Mesendoderm (in vitro differentiated cells): ENCODE data around the gene PDSS2.

Experiments used
- DNase-seq: peaks from one replicate; pipeline ENCODE4 v3.0.0; 2013
- H2AK5ac ChIP-seq: 2 replicates; pipeline ENCODE4 v1.6.1; 2013; ENCODE audit warnings: low read length, inconsistent platforms
- H2BK120ac ChIP-seq: 2 replicates; pipeline ENCODE4 v1.6.1; 2013; ENCODE audit warnings: low read depth, mild to moderate bottlenecking, low read length, moderate library complexity, mixed read lengths
- H2BK15ac ChIP-seq: replicated peaks from 2 replicates; pipeline ENCODE4 v1.6.1; 2013; ENCODE audit warnings: low read depth, mild to moderate bottlenecking, moderate library complexity
- H2BK5ac ChIP-seq: 2 replicates; pipeline ENCODE4 v1.6.1; 2013; ENCODE audit warnings: low read length, inconsistent platforms
- H3K18ac ChIP-seq: 2 replicates; pipeline ENCODE4 v1.6.1; 2013; ENCODE audit warnings: mild to moderate bottlenecking, low read length, mixed read lengths
- H3K23ac ChIP-seq: one replicate; pipeline ENCODE4 v1.6.1; 2013; ENCODE audit warnings: low read length
- H3K27ac ChIP-seq: 2 replicates; pipeline ENCODE4 v1.5.1; 2013; ENCODE audit warnings: low read depth, mild to moderate bottlenecking, inconsistent platforms, low read length, moderate library complexity
- H3K27me3 ChIP-seq: 2 replicates; pipeline ENCODE4 v1.6.1; 2013; ENCODE audit warnings: low read length, control low read depth, mild to moderate bottlenecking, inconsistent platforms; ENCODE audit not compliant: insufficient read depth, poor library complexity
- H3K36me3 ChIP-seq: 2 replicates; pipeline ENCODE4 v1.6.1; 2013; ENCODE audit warnings: low read length, inconsistent platforms; ENCODE audit not compliant: control insufficient read depth, insufficient read depth
- H3K4ac ChIP-seq: one replicate; pipeline ENCODE4 v1.6.1; 2013; ENCODE audit warnings: low read depth, mild to moderate bottlenecking, low read length, moderate library complexity
- H3K4me1 ChIP-seq: 2 replicates; pipeline ENCODE4 v1.6.1; 2013; ENCODE audit warnings: low read depth, low read length, inconsistent platforms; ENCODE audit not compliant: control insufficient read depth
- H3K4me2 ChIP-seq: 2 replicates; pipeline ENCODE4 v1.6.1; 2013; ENCODE audit warnings: low read length
- H3K4me3 ChIP-seq: 2 replicates; pipeline ENCODE4 v1.5.1; 2013; ENCODE audit warnings: mild to moderate bottlenecking, low read length
- H3K56ac ChIP-seq: one replicate; pipeline ENCODE4 v1.6.1; 2013; ENCODE audit warnings: low read length
- H3K79me1 ChIP-seq: 2 replicates; pipeline ENCODE4 v1.6.1; 2013; ENCODE audit warnings: low read length, inconsistent platforms
- H3K79me2 ChIP-seq: 2 replicates; pipeline ENCODE4 v1.6.1; 2013; ENCODE audit warnings: mild to moderate bottlenecking, low read length; ENCODE audit not compliant: control insufficient read depth, insufficient read depth
- H3K9ac ChIP-seq: 2 replicates; pipeline ENCODE4 v1.6.1; 2013; ENCODE audit warnings: low read length, inconsistent platforms
- H4K5ac ChIP-seq: one replicate; pipeline ENCODE4 v1.6.1; 2013; ENCODE audit warnings: low read length
- H4K8ac ChIP-seq: one replicate; pipeline ENCODE4 v1.6.1; 2013; ENCODE audit warnings: low read depth, mild to moderate bottlenecking, control low read depth, low read length, moderate library complexity
- WGBS: extraction: QIAGEN DNeasy Blood & Tissue Kit; methylation state at CpG from one replicate; pipeline ENCODE4 v1.1.7; 2013; ENCODE audit warnings: low lambda C conversion rate, missing lambda C conversion rate; ENCODE audit not compliant: insufficient coverage; ENCODE audit errors: extremely low coverage; 5-methylcytosine and 5-hydroxymethylcytosine counted together

Gene PDSS2

GRCh38 chr6:107219851-107220250 lies 239.5 kb downstream of the PDSS2 start:
- Histone ChIP-seq H2AK5ac (no peak overlapping the region), H3K27me3 (no peaks in the 10 kb centered on the region), H3K4me3 (no peak overlapping the region), H3K23ac (no peak overlapping the region), H2BK15ac (no peak overlapping the region), H3K9ac (no peak overlapping the region), H3K4me2 (no peak overlapping the region), H3K56ac (no peak overlapping the region), H2BK120ac (no peak overlapping the region), H3K4me1 (no peaks in the 10 kb centered on the region), H3K18ac (no peak overlapping the region), H2BK5ac (no peak overlapping the region), H3K27ac (no peak overlapping the region), H4K8ac (no peak overlapping the region), H3K4ac (no peak overlapping the region), H4K5ac (no peak overlapping the region), H3K79me2 (no peaks in the 10 kb centered on the region), H3K36me3 (no peaks in the 10 kb centered on the region), H3K79me1 (no peaks in the 10 kb centered on the region)
- 100% methylated on average over 1 of the region's 4 CpGs for WGBS
- DNase-seq, result no peak

GRCh38 chr6:107218142-107218541 lies 241.2 kb downstream of the PDSS2 start:
- H3K4ac ChIP-seq, result no peak overlapping the region
- no peak overlapping the region for H2AK5ac ChIP-seq
- no CpG with 5 or more reads among the region's 2 CpGs for WGBS
- H3K4me3 ChIP-seq, result no peak overlapping the region
- no peaks in the 10 kb centered on the region for H3K79me1 ChIP-seq
- no peaks in the 10 kb centered on the region for H3K27me3 ChIP-seq
- no peak overlapping the region for H3K23ac ChIP-seq
- H2BK5ac ChIP-seq, result no peak overlapping the region
- H3K4me1 ChIP-seq, result no peaks in the 10 kb centered on the region
- H3K27ac ChIP-seq, result no peak overlapping the region
- no peaks in the 10 kb centered on the region for H3K36me3 ChIP-seq
- H3K79me2 ChIP-seq, result no peaks in the 10 kb centered on the region
- H3K18ac ChIP-seq, result no peak overlapping the region
- no peak overlapping the region for H4K5ac ChIP-seq
- no peak overlapping the region for H3K4me2 ChIP-seq
- no peak overlapping the region for H4K8ac ChIP-seq
- H3K9ac ChIP-seq, result no peak overlapping the region
- no peak overlapping the region for H2BK120ac ChIP-seq
- no peak overlapping the region for H3K56ac ChIP-seq
- DNase-seq, result no peak
- H2BK15ac ChIP-seq, result no peak overlapping the region

GRCh38 chr6:107217248-107217647 lies 242.1 kb downstream of the PDSS2 start:
- no peak overlapping the region for H3K9ac ChIP-seq
- H2BK5ac ChIP-seq, result no peak overlapping the region
- no peak overlapping the region for H3K56ac ChIP-seq
- no peak overlapping the region for H3K4ac ChIP-seq
- no peak overlapping the region for H3K23ac ChIP-seq
- H2BK15ac ChIP-seq, result no peak overlapping the region
- H2BK120ac ChIP-seq, result no peak overlapping the region
- no peak overlapping the region for H2AK5ac ChIP-seq
- no peak overlapping the region for H3K4me2 ChIP-seq
- H3K79me2 ChIP-seq, result no peaks in the 10 kb centered on the region
- H3K79me1 ChIP-seq, result no peaks in the 10 kb centered on the region
- no peak overlapping the region for H3K4me3 ChIP-seq
- no peak overlapping the region for H4K8ac ChIP-seq
- no peaks in the 10 kb centered on the region for H3K36me3 ChIP-seq
- no peak overlapping the region for H3K18ac ChIP-seq
- H3K27me3 ChIP-seq, result no peaks in the 10 kb centered on the region
- H3K27ac ChIP-seq, result no peak overlapping the region
- DNase-seq, result no peak
- no peak overlapping the region for H4K5ac ChIP-seq
- no peaks in the 10 kb centered on the region for H3K4me1 ChIP-seq

- Histone ChIP-seq H3K27ac (no peak overlapping the region), H3K36me3 (no peaks in the 10 kb centered on the region), H2BK15ac (no peak overlapping the region), H3K79me1 (no peaks in the 10 kb centered on the region), H3K4me3 (no peak overlapping the region), H3K27me3 (no peaks in the 10 kb centered on the region), H2BK120ac (no peak overlapping the region), H3K4me1 (no peaks in the 10 kb centered on the region), H3K79me2 (no peaks in the 10 kb centered on the region), H4K8ac (no peak overlapping the region), H2AK5ac (no peak overlapping the region), H3K18ac (no peak overlapping the region), H3K4ac (no peak overlapping the region), H3K23ac (no peak overlapping the region), H3K56ac (no peak overlapping the region), H4K5ac (no peak overlapping the region), H3K4me2 (no peak overlapping the region), H2BK5ac (no peak overlapping the region), H3K9ac (no peak overlapping the region)
- DNase-seq, result no peak
- no CpG with 5 or more reads among the region's 8 CpGs for WGBS
These were observed 243.0 kb downstream of the PDSS2 start for GRCh38 chr6:107216197-107216933.

- Histone ChIP-seq H3K4me3 (no peak overlapping the region), H3K4ac (no peak overlapping the region), H3K23ac (no peak overlapping the region), H4K5ac (no peak overlapping the region), H3K56ac (no peak overlapping the region), H3K27me3 (no peaks in the 10 kb centered on the region), H3K27ac (no peak overlapping the region), H3K18ac (no peak overlapping the region), H2AK5ac (no peak overlapping the region), H3K79me2 (no peaks in the 10 kb centered on the region), H2BK5ac (no peak overlapping the region), H4K8ac (no peak overlapping the region), H2BK120ac (no peak overlapping the region), H3K4me1 (no peaks in the 10 kb centered on the region), H2BK15ac (no peak overlapping the region), H3K79me1 (no peaks in the 10 kb centered on the region), H3K36me3 (no peaks in the 10 kb centered on the region), H3K9ac (no peak overlapping the region), H3K4me2 (no peak overlapping the region)
- no peak for DNase-seq
- no CpG with 5 or more reads among the region's 1 CpG for WGBS
These were observed 244.0 kb downstream of the PDSS2 start for GRCh38 chr6:107215334-107215733.

- H3K23ac ChIP-seq, result no peak overlapping the region
- no peaks in the 10 kb centered on the region for H3K36me3 ChIP-seq
- no peak overlapping the region for H2BK5ac ChIP-seq
- no peak overlapping the region for H3K9ac ChIP-seq
- no peak overlapping the region for H2AK5ac ChIP-seq
- no peak overlapping the region for H2BK120ac ChIP-seq
- H4K8ac ChIP-seq, result no peak overlapping the region
- peaks cover 2% of the 10 kb centered on the region for H3K4me1 ChIP-seq
- no peak overlapping the region for H3K4ac ChIP-seq
- H2BK15ac ChIP-seq, result no peak overlapping the region
- H3K56ac ChIP-seq, result no peak overlapping the region
- no peaks in the 10 kb centered on the region for H3K79me1 ChIP-seq
- H3K4me2 ChIP-seq, result no peak overlapping the region
- H4K5ac ChIP-seq, result no peak overlapping the region
- H3K18ac ChIP-seq, result no peak overlapping the region
- no peak for DNase-seq
- no peaks in the 10 kb centered on the region for H3K27me3 ChIP-seq
- no peak overlapping the region for H3K4me3 ChIP-seq
- no peak overlapping the region for H3K27ac ChIP-seq
- H3K79me2 ChIP-seq, result no peaks in the 10 kb centered on the region
These were observed 244.7 kb downstream of the PDSS2 start for GRCh38 chr6:107214655-107215054.
